PC-3 (cell line): ENCODE data around the gene CD7. TPM values are rescaled to one million over a fixed set of nuclear protein-coding genes. Genes with fewer than 3 reads are reported as not detected.

Experiments
- ATAC-seq: fragments of 200-7000 bp; cut with Tn5 transposase; 2 replicates; pipeline ENCODE4 v1.9.1; 2020; ENCODE audit warnings: mild to moderate bottlenecking, moderate library complexity
- BruUV-seq: library from RNA; stranded (reverse); fragments of 400-500 nt; replicated peaks from 2 replicates; lab custom pipeline; 2021; lab: Mats Ljungman, UMichigan
- CTCF ChIA-PET: fragments of 300-600 bp; sonication (Branson Sonifier 250); formaldehyde crosslinking; loops from one replicate; lab custom pipeline; 2022; ENCODE audit warnings: antibody characterized with exemption; lab: Charles Lee
- POLR2A ChIA-PET: fragments of 300-600 bp; sonication (Branson Sonifier 250); formaldehyde crosslinking; loops from one replicate; lab custom pipeline; 2022; ENCODE audit warnings: antibody characterized with exemption; ENCODE audit not compliant: unreplicated experiment; lab: Charles Lee
- DNase-seq: peaks from one replicate; pipeline ENCODE4 v3.0.0-alpha.2; 2015
- H2AFZ ChIP-seq: fragments of 300-600 bp; sonication (generic); 2 replicates; pipeline ENCODE4 v1.6.0; 2016; ENCODE audit warnings: antibody characterized with exemption, low read length
- H3F3A ChIP-seq: fragments of 300-600 bp; sonication (generic); one replicate; pipeline ENCODE4 v1.6.0; 2017; ENCODE audit warnings: antibody characterized with exemption, low read length, control low read depth, mild to moderate bottlenecking; ENCODE audit not compliant: unreplicated experiment
- H3K27ac ChIP-seq: fragments of 300-600 bp; sonication (generic); 2 replicates; pipeline ENCODE4 v1.5.1; 2016; ENCODE audit warnings: mild to moderate bottlenecking, low read length
- H3K27me3 ChIP-seq: fragments of 300-600 bp; sonication (generic); 2 replicates; pipeline ENCODE4 v1.6.1; 2016; ENCODE audit warnings: low read length, mixed read lengths
- H3K36me3 ChIP-seq: fragments of 300-600 bp; sonication (generic); 2 replicates; pipeline ENCODE4 v1.6.1; 2016; ENCODE audit warnings: low read depth, mixed run types, low read length, mixed read lengths
- H3K4me1 ChIP-seq: fragments of 300-600 bp; sonication (generic); 2 replicates; pipeline ENCODE4 v1.5.1; 2016; ENCODE audit warnings: low read length; ENCODE audit not compliant: insufficient read depth
- H3K4me2 ChIP-seq: fragments of 300-600 bp; sonication (generic); 2 replicates; pipeline ENCODE4 v1.6.0; 2016; ENCODE audit warnings: low read length
- H3K4me3 ChIP-seq: fragments of 300-600 bp; sonication (generic); 2 replicates; pipeline ENCODE4 v1.5.1; 2016; ENCODE audit warnings: mild to moderate bottlenecking, low read length, mixed read lengths
- H3K79me2 ChIP-seq: fragments of 300-600 bp; sonication (generic); 2 replicates; pipeline ENCODE4 v1.6.1; 2017; ENCODE audit warnings: low read length, mixed read lengths
- H3K9ac ChIP-seq: fragments of 300-600 bp; sonication (generic); 2 replicates; pipeline ENCODE4 v1.6.0; 2016; ENCODE audit warnings: mild to moderate bottlenecking, low read length
- H3K9me2 ChIP-seq: fragments of 300-600 bp; sonication (generic); replicated peaks from 2 replicates; pipeline ENCODE4 v1.6.1; 2016; ENCODE audit warnings: mixed run types, low read length, mixed read lengths
- H3K9me3 ChIP-seq: fragments of 300-600 bp; sonication (generic); 2 replicates; pipeline ENCODE4 v1.6.1; 2016; ENCODE audit warnings: low read length, mixed read lengths
- H4K20me1 ChIP-seq: fragments of 300-600 bp; sonication (generic); 2 replicates; pipeline ENCODE4 v1.6.1; 2016; ENCODE audit warnings: low read length, mixed read lengths
- CTCF ChIP-seq: fragments of 300-600 bp; sonication (generic); conservative IDR thresholded peaks from 2 replicates; pipeline ENCODE4 v1.5.1; 2017; ENCODE audit warnings: antibody characterized with exemption, low read depth, mild to moderate bottlenecking, low read length
- EZH2 ChIP-seq: fragments of 300-600 bp; sonication (generic); IDR thresholded peaks from one replicate; pipeline ENCODE4 v1.6.1; 2017; ENCODE audit warnings: antibody characterized with exemption, mild to moderate bottlenecking, low read length; ENCODE audit not compliant: unreplicated experiment
- EZH2phosphoT487 ChIP-seq: fragments of 300-600 bp; sonication (generic); IDR thresholded peaks from 2 replicates; pipeline ENCODE4 v1.6.1; 2018; ENCODE audit warnings: mild to moderate bottlenecking, antibody characterized with exemption, low read length, borderline replicate concordance
- intact Hi-C: fragments of 100-400 bp; cut with micrococcal nuclease; formaldehyde crosslinking; loops from 2 replicates; pipeline ENCODE4 v1.9.0; 2023
- total RNA-seq: library from RNA; depleted of rRNA; stranded (reverse); fragments of >200 nt; gene quantifications from 2 replicates; pipeline ENCODE4 v1.2.3, GENCODE V29; 2014

Gene CD7
- total RNA-seq, 1 experiment from 2014 or later, result 0.15 TPM

- DNase-seq (peak; percentile 86), ATAC-seq (peak; percentile 18)
- Histone ChIP-seq H3K27me3 (no peaks in the 10 kb centered on the region), H2AFZ (no peak overlapping the region), H3K79me2 (peaks cover 3% of the 10 kb centered on the region; the same call in 1 of the 2 replicates), H3K9ac (peak overlapping the region; percentile 94), H3K9me3 (no peaks in the 10 kb centered on the region), H4K20me1 (no peaks in the 10 kb centered on the region), H3K4me2 (peak overlapping the region; percentile 95), H3K4me3 (peak overlapping the region; percentile 69), H3K27ac (peak overlapping the region; percentile 99), H3K4me1 (peaks cover 54% of the 10 kb centered on the region), H3K9me2 (no peaks in the 10 kb centered on the region), H3F3A (peaks cover 5% of the 10 kb centered on the region), H3K36me3 (no peaks in the 10 kb centered on the region)
- TSS peak; percentile 64 for BruUV-seq
- intact Hi-C loops, result loop anchor here (2.0 to 5.0 kb wide), 2 partner anchors 35 to 50 kb away; partner anchors contain the start of gene SECTM1
- ChIA-PET CTCF (no interaction called here), POLR2A (interaction anchor here (0.5 to 0.9 kb wide), 2 partner anchors 8 to 18 kb away, joined by 3 read pairs; no protein-coding TSS in a partner anchor)
- no peak for TF ChIP-seq CTCF
- TF ChIP-seq EZH2, result no peak
- no peak for TF ChIP-seq EZH2phosphoT487
Measured at GRCh38 chr17:82297280-82297713, 20.1 kb downstream of the CD7 start.

GRCh38 chr17:82296511-82297279, 20.7 kb downstream of the CD7 start:
- H3K79me2 ChIP-seq, result peaks cover 8% of the 10 kb centered on the region
- no peaks in the 10 kb centered on the region for H3K27me3 ChIP-seq
- no TSS peak for BruUV-seq
- peaks cover 54% of the 10 kb centered on the region for H3K4me1 ChIP-seq
- ATAC-seq (no peak), DNase-seq (peak; percentile 26)
- H2AFZ ChIP-seq, result no peak overlapping the region
- TF ChIP-seq CTCF (no peak), EZH2phosphoT487 (no peak), EZH2 (no peak)
- ChIA-PET CTCF (interaction anchor here (0.6 kb wide), 1 partner anchor 274 kb away, joined by 4 read pairs; the partner anchor contains the start of gene CENPX), POLR2A (interaction anchor here (0.5 to 0.9 kb wide), 3 partner anchors 8 to 265 kb away, joined by 3 to 5 read pairs (median 3); partner anchors contain the start of gene RAC3)
- peak overlapping the region; percentile 69 for H3K4me3 ChIP-seq
- H3K36me3 ChIP-seq, result no peaks in the 10 kb centered on the region
- peak overlapping the region; percentile 94 for H3K9ac ChIP-seq
- H3K4me2 ChIP-seq, result peak overlapping the region; percentile 95
- H3K9me3 ChIP-seq, result no peaks in the 10 kb centered on the region
- intact Hi-C loops, result loop anchor here (2.0 to 5.0 kb wide), 2 partner anchors 36 to 50 kb away; partner anchors contain the start of gene SECTM1
- H4K20me1 ChIP-seq, result no peaks in the 10 kb centered on the region
- no peaks in the 10 kb centered on the region for H3K9me2 ChIP-seq
- H3F3A ChIP-seq, result peaks cover 5% of the 10 kb centered on the region
- H3K27ac ChIP-seq, result peak overlapping the region; percentile 99
